Stimulated activated CD4-positive, alpha-beta T cell treated with anti-CD3 and anti-CD28 coated beads, TNF-alpha, amount 100 ng/mL, for 4 hours (primary cell): ENCODE measurements around the gene MACROD2.

Source experiments
- DNase-seq, 3 experiments: peaks; one replicate each; pipeline ENCODE4 v3.0.0-alpha.2; 2020; ENCODE audit warnings: low read depth in 3 of 3

MACROD2 gene

DNA sequence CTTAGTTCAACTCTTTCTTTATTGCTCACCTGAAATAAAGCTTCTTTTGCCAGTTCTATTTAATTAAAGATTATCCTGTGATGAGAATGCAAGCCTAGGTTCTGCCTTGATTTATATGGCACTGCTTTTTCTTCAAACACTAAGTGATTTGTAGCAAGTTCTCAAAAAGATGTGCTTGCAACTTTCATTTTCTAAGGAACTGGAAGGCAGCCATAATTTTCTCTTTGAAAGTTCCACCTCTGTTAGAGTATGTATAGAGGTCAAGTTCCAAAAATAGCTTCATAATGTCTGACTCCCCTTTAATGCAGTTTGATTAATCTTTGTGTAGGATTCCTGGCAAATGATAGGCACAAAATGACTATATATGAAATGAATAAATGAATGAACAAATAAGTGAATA is 870.4 kb downstream of the MACROD2 start:
- no peak for DNase-seq

DNA sequence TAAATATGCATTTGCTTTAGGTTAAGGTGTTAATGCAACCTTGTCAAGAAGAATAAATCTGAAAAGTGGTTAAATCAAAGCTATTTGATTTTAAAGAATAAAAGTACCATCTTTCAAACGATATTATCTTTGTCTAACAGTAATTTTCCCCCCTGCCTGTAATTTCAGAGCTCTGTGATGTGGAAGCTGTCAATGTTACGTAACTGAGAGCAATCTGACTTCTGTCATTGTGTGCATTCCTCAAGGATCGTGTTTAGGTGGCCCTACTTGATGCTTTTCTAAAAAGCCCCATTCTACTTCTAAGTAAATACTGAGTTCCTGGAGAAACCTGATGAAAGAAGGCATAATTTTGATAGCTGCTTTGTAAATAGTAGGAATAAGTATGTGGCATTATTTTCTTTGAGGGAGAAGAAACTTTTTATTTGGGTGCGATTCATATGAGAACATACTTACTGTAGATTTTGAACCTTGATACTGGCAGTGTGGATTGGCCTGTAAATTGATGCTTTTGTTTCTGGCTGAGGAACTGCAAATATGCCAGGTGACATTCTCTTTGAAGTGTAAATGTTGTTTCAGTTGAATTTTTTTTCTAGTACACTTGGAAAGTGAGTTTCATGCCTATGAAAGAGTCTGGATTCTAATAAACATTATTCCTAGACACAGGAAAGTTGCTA is 871.7 kb downstream of the MACROD2 start:
- no peak for DNase-seq

DNA sequence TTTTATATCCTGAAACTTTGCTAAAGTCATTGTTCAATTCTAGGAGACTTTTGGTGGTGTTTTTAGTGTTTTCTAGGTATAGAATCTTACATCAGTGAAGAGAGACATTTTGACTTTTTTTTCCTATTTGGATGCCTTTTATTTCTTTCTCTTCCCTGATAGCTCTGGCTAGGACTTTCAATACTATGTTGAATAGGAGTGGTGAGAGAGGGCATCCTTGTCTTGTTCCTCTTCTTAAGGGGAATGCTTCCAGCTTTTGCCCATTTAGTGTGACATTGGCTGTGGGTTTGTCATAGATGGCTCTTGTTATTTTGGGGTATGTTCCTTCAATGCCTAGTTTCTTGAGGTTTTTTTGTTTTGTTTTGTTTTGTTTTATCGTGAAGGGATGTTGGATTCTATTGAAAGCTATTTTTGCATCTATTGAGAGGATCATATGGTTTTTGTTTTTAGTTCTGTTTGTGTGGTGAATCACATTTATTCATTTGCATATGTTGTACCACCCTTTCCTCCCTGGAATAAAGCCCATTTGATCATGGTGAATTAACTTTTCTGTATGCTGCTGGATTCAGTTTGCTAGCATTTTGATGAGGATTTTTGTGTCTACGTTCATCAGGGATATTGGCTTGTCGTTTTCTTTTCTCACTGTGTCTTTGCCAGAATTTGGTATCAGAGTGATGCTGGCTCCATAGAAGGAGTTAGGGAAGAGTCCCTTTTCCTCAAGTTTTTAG is 882.1 kb downstream of the MACROD2 start:
- no peak for DNase-seq

DNA sequence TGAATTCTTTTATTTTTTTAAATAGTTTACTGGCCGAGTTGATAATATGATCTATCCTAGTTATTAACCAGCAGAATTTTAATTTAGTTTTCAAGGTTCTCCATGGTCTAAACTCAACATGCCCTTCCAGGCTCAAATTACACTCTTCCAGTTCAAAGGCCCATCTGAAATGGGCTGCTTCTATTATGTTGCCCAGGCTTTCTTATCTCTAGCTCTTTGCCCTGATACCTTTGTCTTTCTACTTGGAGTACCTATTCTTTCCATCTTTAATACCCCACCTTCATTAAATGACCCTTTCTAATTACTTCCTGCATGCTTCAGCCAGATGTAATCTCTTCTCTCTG is 883.3 kb downstream of the MACROD2 start:
- DNase-seq: no peak

DNA sequence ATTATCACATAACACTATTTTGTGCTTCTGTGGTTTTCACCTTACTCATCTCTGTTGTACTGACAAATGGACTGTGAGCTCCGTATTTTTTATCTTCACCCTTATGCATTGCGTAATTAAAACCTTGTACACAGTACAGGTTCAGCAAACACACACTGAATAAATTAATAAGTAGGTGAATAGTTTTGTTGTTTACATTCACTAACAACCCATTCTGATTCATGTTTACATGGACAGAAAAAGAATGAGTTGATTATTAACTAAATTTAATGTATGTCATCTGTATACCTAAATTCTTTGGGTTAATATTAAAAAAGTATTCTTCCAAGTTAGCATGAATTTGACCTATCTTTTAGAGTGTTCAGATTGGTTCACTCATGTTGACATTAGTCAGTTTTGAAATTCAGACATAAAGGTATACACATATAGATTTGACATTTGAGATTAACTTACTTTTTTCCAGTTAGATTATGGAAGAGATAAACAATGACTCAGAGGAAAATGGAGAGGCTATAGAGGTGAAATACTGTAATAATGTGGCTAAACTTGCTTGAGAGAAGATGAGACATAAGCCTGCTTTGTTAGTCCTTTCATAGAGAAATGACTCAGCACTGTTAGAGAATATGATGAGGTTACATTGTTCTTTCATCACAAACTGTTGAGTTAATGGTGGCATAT is 883.8 kb downstream of the MACROD2 start:
- no peak for DNase-seq

DNA sequence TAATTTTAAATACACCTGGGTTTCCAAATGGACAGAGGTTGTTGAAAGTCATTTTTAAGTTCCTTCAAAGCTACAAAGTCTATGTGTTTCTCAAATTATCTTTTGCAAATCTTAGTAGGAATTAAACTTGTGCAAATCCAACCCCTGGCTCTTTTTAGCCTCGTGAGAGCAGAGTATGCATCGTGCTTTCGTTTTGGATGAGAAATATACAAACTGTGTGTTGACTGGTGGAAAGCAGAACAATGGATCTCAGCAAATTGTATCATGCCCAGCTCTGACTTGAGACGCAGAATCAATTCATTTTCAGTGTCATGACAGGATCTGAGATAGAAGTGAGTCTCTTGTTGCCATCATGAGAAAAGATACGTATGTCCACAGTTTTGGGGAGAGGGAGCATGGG is 884.5 kb downstream of the MACROD2 start:
- DNase-seq: no peak

DNA sequence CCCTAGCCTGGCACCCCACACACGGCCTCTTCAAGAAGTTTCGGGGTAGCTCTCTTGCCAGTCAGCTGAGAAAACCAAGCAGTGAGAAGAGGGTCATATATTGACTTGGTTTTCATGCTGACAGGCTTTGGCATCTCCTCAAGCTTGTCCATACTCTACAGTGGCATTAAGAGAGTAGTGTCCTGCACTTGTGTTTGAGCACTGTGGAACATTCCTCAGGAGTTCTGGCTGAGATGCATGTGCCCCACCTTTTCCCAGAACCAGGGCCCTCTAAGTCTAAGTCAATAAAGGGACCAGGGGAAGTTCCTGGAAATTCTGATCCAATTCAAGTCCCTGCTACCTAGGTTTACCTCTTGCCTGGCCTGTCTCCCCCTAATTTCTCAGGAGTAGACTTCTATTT is 886.2 kb downstream of the MACROD2 start:
- no peak for DNase-seq

DNA sequence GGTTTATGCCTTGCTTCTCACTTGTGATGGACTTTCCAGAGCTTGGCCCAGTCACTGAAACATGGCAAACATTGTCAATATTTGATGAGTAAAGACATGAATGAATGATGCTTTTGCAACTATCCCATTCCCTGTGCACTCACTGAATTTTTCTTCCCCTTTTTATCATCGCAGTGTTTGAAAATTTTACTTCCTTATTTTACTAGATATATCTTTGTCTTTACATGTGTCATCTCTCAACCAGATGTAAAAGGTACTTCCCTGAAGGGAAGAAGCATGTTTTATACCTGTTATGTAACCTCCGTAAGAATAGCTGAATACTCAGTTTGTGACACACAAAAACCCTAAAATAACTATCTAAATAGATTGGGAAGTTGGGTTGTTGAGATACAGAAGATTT is 886.8 kb downstream of the MACROD2 start:
- DNase-seq: no peak

DNA sequence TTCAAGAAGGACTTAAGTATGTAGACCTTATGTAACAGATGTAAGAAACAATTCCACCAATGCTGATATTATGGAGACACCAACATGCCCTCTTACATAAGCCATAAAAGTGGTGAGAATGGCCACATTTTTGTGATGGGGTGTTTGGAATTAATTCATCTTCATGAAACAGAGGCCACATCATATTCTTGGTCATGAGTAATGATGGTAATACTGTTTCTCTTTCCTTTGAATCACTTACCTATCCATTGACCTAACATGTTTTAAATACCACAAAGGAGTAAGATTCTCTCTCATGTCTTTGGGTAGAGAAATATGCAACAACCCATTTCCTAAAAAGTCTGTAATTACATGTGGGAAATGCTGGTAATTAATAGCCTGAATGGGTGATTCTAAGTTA is 887.5 kb downstream of the MACROD2 start:
- no peak for DNase-seq

DNA sequence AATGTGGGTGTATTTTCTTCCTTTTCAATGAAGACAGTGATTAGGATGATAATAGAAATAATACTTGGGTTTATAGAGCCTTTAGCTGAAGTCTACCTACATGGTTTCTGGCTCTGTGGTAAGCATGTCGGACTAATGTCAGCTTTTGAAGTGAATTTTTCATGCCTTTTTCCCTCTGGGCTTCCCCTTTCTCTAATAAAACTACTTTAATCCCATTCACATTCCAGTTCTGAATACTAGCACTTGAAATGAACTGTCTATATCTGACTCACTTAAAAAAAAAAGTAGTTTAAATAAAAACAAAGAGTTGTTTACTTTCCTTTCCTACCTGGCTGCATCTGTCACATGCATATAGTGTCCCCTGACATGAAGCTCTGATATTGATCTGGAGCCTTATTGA is 888.0 kb downstream of the MACROD2 start:
- DNase-seq: no peak

DNA sequence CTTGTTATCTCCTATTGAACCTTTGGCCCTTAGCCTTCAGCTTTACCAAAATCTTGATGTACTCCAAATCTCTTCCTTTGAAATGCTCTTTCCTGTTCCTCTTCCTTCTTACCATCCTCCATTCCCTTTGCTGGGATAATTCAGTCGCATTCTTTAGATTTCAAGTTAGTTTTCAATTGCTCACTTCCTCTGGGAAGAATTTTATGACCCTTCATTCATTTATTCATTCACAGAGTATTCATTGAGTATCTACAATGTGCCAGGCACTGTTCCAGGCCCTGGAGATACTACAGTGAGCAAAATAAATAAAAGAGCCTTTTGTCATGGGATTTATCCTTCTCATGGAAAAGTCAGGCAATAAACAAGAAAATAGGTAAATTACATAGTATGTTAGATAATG is 890.3 kb downstream of the MACROD2 start:
- no peak for DNase-seq

DNA sequence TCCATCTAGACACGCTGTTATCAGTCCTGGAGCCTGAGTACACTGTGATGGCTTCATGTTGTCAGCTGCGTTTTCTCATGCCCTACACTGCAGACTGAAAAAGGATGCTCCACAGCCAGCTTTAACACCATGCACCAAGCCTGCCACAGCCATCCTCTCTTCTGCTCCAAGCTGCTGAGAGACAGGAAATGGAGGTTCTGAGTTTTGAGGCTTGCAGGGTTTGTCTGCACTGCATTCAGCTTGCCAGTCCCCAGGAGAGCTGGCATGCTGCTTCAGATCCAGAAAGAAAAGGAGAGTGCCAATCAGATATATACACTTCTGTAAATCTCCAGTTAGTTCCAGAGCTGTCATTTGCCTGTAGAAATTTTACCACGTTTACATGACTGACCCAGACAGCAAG is 892.8 kb downstream of the MACROD2 start:
- DNase-seq: no peak

DNA sequence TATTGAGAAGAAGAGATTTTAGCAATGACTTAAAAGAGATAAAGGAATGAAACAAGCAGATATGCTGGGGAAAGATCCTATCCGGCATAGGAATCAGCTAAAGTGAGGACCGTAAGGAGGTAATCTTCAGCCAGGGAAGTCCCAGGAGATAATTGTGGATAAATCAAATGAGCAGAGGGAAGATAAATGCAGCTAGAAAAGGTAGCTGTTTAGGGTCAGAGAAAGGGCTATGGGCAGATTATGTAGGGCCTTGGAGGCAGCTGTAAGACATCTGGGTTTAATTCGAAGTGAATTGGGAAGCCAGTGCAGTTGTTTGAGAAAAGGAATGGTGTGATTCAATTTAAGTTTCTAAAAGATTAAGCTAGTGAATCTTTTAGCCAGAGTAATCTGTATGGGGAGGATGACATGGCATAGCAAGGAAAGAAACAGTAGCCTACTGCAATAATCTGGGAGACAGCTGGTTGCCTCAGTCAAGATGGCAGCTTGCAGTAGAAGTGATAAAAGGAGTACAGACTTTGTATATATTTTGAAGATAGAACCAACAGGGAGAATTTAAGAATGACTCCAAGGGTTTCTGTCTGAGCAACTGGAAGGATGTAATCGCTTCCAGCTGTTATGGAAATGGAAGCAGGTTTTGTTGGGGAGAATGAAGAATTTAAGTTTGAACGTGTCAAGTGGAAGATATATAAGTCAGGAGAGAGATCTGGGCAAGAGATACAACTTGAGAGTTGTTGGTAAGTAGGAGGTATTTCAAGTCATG is 894.4 kb downstream of the MACROD2 start:
- no peak for DNase-seq

DNA sequence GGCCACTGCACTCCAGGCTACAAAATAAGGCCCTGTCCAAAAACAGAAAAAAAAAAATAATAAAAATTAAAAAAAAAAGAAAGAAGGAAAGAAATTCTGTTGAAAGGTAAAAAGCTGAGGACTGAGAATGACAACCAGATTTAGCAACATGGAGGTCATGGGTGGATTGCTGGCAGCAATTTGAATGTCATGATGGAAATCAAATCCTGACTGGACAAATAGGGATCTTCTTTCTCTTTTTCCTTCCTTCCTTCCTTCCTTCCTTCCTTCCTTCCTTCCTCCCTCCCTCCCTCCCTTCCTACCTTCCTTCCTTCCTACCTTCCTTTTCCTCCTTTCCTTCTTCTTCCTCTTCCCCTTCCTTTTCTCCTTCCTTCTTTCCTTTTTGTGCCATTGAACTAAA is 895.4 kb downstream of the MACROD2 start:
- no peak for DNase-seq

DNA sequence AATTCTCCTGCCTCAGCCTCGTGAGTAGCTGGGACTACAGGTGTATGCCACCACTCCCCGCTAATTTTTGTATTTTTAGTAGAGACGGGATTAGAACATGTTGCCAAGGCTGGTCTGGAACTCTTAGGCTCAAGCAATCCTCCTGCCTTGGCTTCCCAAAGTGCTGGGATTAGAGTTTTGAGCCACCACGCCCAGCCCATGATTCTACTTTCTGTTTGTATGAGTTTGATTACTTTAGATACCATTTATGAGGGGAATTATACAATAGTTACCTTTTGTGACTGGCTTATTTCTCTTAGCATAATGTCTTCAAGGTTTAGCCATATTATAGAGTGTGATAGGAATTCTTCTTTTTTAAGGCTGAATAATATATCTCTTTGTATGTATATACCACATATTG is 897.5 kb downstream of the MACROD2 start:
- DNase-seq: no peak

DNA sequence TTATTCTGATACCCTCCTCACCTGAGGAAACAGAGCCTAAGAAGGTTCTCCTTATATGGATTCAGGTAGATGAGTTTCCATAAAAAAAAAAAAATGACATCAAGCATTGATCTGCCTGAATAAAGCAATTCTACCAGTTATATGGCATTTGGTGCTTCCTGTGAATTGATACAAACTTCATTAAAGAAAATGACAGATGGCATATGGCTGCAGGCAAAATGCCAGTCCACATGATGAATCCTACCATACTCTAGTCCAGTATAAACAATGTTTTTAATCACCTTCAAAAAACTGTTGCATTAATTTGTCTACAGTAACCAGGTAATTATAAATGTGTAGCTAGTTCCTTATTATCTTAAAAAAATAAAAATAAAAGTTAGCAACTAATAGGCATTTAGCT is 901.3 kb downstream of the MACROD2 start:
- DNase-seq: no peak

DNA sequence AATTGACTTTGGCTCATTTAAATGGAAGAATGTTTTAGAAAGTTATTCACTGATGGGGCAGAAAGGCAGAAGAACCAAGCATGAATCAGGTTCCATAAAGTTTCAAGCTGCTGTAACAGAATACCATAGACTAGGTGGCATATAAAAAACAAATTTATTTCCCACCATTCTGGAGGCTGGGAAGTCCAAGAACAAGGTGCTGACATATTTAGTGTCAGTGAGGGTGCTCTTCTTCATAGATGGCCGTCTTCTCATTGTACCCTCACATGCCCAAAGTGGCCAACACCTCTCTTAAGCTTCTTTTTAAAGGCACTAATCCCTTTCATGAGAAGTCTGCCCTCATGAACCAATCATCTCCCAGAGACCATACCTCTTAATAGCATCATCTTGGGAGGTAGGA is 902.3 kb downstream of the MACROD2 start:
- no peak for DNase-seq

DNA sequence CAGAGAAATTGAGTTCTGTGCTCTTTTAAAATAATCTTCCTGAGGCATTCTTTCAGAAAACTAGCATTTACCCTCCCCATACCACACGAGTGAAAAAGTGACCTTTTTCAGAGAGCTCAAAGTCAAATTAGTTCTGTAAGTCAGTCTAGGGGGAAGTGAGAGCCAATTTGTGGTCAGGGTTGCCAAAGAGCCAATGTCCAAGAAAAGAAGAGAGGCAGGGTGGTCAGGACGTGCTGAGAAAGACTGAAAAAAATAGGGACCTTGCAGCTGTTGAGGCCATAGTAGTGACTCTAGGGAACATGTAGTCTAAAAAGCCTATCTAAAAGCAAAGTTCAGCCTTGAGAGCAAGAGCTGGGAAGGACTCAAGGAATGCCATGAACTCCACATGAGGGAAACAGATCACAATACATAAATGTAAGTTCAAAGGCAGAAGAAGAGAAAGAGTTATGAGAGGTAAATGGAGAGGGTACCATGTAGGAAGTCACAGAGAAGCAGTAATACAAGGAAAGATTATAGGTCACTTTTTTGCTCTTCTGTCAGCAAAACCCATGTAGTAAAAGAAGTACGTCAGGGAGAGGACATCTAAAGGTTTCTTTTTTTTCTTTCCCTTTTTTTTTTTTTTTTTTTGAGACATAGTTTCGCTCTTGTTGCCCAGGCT is 907.2 kb downstream of the MACROD2 start:
- DNase-seq: no peak

DNA sequence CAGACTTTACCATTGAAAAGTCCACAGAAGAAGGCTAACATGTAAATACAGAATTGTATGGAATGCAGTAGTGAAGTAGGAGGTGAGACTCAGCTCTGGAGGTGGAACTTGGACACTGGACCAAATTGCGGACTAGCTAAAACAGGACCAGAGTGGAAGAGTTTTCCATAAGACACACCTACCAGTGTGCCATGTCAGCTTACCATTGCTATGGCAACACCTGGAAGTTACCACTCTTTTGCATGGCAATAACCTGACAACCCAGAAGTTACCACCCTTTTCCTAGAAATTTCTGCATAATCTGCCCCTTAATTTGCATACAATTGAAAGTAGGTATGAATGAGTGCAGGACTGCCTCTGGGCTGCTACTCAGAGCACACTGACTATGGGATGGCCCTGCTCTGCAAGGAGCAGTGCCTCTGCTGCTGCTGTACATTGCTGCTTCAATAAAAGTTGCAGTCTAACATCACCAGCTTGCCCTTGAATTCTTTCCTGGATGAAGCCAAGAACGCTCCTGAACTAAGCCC is 911.7 kb downstream of the MACROD2 start:
- no peak for DNase-seq

DNA sequence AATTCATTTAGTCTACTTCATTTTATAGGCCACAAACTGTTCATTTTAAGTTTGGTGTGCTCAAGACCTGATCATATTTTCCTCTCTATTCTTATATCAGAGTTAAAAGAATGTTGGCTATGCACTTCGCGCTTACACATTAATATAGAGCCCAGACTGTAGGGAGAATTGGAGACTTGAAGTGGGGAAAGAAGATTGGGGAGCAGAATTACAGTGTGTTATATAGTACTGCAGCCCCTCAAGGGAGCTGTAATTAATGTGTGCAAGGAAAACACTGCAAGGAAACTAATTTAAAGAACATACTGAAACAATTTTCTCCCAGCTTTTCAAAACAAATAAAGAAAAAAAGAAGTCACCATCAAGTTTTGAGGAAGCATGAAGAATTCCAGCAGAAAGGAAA is 914.8 kb downstream of the MACROD2 start:
- no peak for DNase-seq

DNA sequence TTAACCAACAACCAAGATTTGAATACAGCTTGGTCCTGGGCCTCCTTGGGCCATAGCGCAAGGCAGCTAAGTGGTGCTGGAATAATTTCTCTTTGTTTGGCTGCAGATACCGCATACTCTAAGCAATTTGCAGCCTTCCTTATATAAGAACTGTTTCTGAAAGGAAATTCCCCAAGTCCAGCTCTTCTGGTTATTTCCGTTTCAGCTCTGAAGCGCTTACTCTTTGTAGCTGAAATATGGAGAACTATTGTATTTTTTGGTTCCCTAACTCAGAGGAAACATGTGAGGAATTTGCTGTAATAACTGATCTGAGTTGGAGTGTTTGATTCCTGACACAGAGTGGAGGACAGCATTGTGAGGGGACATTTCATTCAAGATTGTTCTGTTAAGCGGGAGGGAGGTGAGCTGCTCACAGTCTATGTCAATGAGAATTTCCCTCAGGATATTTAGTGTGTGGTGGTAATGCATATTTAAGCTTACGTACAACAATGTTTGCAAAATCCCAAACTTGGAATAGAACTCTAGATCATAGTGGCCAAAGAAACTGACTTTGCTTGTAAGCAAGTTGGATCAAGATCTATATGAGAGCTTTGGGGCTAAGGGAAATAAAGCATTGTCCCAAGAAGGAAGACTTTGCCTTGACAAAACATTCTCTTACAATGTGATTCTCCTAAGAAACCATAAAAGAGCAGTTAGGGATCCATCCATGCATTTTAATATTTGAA is 918.7 kb downstream of the MACROD2 start:
- no peak for DNase-seq
